Measurements from ENCODE around the gene POLR2H. TPM values are rescaled to one million over a fixed set of nuclear protein-coding genes. Genes with fewer than 3 reads are reported as not detected.

POLR2H gene
- total RNA-seq, 1 experiment from 2014 or later: 156 TPM

GRCh38 chr3:184414418-184415202 lies 53.1 kb downstream of the POLR2H start:
- TF ChIP-seq CTCF (IDR thresholded peaks at IDR 0.05) (no peak), TCF7L2 (IDR thresholded peaks at IDR 0.05; ENCODE audit: low read depth, low read length) (no peak), SIN3A (IDR thresholded peaks at IDR 0.05; ENCODE audit: borderline replicate concordance, insufficient read depth, low read depth, low read length) (no peak), REST (IDR thresholded peaks at IDR 0.05; ENCODE audit: insufficient read depth in 1 of 2, low read depth in 2 of 2, low read length in 1 of 2) (no peak), POLR2AphosphoS5 (IDR thresholded peaks at IDR 0.05; ENCODE audit: low read depth, low read length) (no peak)
- ChIA-PET POLR2A (no interaction called here), CTCF (interaction anchor here (1.3 kb wide), 1 partner anchor 43 kb away, joined by 6 read pairs; no protein-coding TSS in a partner anchor)
- no peaks in the 10 kb centered on the region for H3K27me3 ChIP-seq (ENCODE audit: control insufficient read depth, insufficient read depth, low read length)
- H3K36me3 ChIP-seq (ENCODE audit: control insufficient read depth, insufficient read depth, low read length): no peaks in the 10 kb centered on the region
- H3K4me1 ChIP-seq (ENCODE audit: control insufficient read depth, insufficient read depth, low read length): no peaks in the 10 kb centered on the region
- no peak overlapping the region for H3K4me3 ChIP-seq (ENCODE audit: low read depth in 2 of 2, low read length in 2 of 2)
- H3K27ac ChIP-seq (ENCODE audit: low read length): no peak overlapping the region
- no peaks in the 10 kb centered on the region for H3K9me3 ChIP-seq (ENCODE audit: control insufficient read depth, insufficient read depth, low read depth, low read length)
- ATAC-seq (no peak), DNase-seq (ENCODE audit: low read depth, low spot score) (no peak)
- intact Hi-C loops (cut with micrococcal nuclease; ENCODE audit: unreplicated experiment): no loop called here
- no TSS peak for BruUV-seq (replicated peaks)
- in situ Hi-C loops (cut with HindIII; ENCODE audit: low pct_unique_long_range_greater_than_20kb, low sequenced_read_pairs): no loop called here

GRCh38 chr3:184415203-184415490 lies 53.6 kb downstream of the POLR2H start:
- H3K4me3 ChIP-seq (ENCODE audit: low read depth in 2 of 2, low read length in 2 of 2): no peak overlapping the region
- ChIA-PET POLR2A (no interaction called here), CTCF (no interaction called here)
- intact Hi-C loops (cut with micrococcal nuclease; ENCODE audit: unreplicated experiment): no loop called here
- H3K27ac ChIP-seq (ENCODE audit: low read length): no peak overlapping the region
- H3K9me3 ChIP-seq (ENCODE audit: control insufficient read depth, insufficient read depth, low read depth, low read length): no peaks in the 10 kb centered on the region
- in situ Hi-C loops (cut with HindIII; ENCODE audit: low pct_unique_long_range_greater_than_20kb, low sequenced_read_pairs): no loop called here
- TF ChIP-seq POLR2AphosphoS5 (IDR thresholded peaks at IDR 0.05; ENCODE audit: low read depth, low read length): no peak
- no peak for TF ChIP-seq CTCF (IDR thresholded peaks at IDR 0.05)
- TF ChIP-seq REST (IDR thresholded peaks at IDR 0.05; ENCODE audit: insufficient read depth in 1 of 2, low read depth in 2 of 2, low read length in 1 of 2): no peak
- no peak for TF ChIP-seq SIN3A (IDR thresholded peaks at IDR 0.05; ENCODE audit: borderline replicate concordance, insufficient read depth, low read depth, low read length)
- TF ChIP-seq TCF7L2 (IDR thresholded peaks at IDR 0.05; ENCODE audit: low read depth, low read length): no peak
- DNase-seq (ENCODE audit: low read depth, low spot score) (no peak), ATAC-seq (no peak)
- no peaks in the 10 kb centered on the region for H3K27me3 ChIP-seq (ENCODE audit: control insufficient read depth, insufficient read depth, low read length)
- no TSS peak for BruUV-seq (replicated peaks)
- H3K36me3 ChIP-seq (ENCODE audit: control insufficient read depth, insufficient read depth, low read length): no peaks in the 10 kb centered on the region
- H3K4me1 ChIP-seq (ENCODE audit: control insufficient read depth, insufficient read depth, low read length): no peaks in the 10 kb centered on the region

All from Panc1 (cell line).